HG02588 (cell line): Measurements from ENCODE around the gene CHRND.

Experiments used
- ATAC-seq: cut with Tn5 transposase; IDR thresholded peaks from one replicate; pipeline ENCODE4 v1.9.1; 2021; ENCODE audit warnings: mild to moderate bottlenecking, moderate library complexity; ENCODE audit not compliant: unreplicated experiment

Gene CHRND

GRCh38 chr2:232525791-232526371, at the start of gene CHRND:
Gene CHRND, plus strand, starts transcription at chr2:232526160. Its CDS starts 56 bp downstream, at chr2:232526216.
- no peak for ATAC-seq

- ATAC-seq: no peak
These were observed 49.2 kb upstream of the CHRND start for GRCh38 chr2:232476791-232477190.

DNA sequence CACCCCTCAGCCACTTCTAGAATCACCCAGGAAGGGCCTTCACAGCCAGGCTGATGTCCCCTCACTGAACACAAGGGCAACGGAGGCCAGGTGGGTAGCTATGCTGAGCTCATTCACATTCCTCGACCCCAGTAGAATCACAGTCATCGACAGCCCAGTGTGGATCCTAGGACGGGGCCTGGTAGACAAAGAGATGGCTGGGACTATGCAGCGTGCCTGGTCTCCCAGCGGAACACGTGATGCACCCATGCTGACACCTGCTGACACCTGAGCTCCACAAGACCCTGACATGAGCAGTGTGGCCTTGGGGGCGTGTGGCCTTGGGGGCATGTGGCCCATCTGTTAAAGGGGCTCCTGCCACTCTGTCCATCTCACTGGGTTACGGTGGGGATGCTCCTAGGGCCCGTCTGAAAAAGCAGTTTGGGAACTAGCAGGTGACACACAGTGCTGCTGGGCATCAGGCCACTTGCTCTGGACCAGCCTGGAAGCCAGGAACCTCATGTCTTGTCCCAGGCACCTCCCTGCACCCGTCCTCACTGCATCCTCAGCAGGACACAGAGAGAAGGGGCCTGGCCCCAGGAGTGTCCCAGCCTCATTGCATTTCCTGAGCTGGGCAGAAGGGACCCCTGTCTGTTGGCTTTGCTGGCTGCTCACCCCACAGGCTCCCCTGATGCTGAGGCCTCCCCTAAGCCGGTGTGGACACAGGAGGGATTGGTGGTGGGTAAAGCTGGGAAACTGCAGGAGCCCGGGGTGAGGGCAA, 48.0 kb upstream of the CHRND start:
- no peak for ATAC-seq

GRCh38 chr2:232478571-232479340, 47.2 kb upstream of the CHRND start:
- ATAC-seq: no peak

GRCh38 chr2:232479341-232480200, 46.4 kb upstream of the CHRND start:
- ATAC-seq: no peak

DNA sequence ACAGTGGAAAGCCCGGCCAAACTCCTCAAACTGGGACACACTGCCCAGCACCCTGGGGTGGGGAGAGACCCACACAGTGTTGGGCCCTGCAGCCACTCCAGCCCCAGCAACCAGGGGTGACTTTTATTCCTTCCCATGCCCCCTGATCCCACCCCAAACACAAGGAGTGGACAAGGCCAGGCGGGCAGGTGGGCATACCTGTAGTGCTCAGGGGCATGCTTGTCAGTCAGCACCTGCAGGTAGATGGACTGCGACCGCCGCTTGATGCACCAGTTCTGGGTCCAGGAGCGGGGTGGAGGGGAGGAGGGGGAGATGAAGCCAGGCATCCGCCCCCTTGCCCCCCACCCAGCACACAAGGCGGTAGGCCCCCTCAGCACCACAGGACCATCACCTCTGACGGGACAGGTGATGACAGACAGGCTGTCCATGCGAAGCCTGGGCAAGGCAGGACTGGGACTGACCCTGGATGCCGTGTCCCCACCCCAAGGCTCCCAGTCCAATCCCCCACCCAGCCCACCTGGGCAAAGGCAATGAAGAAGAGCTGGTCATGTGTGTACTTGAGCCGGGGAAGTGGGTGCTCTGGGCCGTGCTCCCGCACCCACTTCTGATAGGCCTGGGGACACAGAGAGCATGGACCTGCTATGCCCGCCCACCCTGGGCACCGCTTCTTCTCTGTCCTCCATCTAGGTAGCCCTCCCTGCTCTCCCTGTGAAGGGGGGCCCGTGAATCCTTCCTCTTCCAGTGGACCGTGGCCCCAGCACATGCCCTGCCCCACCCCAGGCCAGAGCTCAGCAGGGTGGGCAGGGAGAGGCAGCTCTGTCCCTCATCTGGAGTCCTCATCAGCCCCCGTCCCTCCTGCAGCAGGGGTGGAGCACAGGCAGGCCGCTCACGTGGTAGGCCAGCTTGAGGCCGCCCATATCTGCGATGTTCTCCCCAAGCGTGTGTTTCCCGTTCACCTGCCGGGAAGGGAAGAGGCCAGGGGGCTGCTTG, 45.5 kb upstream of the CHRND start:
- no peak for ATAC-seq

DNA sequence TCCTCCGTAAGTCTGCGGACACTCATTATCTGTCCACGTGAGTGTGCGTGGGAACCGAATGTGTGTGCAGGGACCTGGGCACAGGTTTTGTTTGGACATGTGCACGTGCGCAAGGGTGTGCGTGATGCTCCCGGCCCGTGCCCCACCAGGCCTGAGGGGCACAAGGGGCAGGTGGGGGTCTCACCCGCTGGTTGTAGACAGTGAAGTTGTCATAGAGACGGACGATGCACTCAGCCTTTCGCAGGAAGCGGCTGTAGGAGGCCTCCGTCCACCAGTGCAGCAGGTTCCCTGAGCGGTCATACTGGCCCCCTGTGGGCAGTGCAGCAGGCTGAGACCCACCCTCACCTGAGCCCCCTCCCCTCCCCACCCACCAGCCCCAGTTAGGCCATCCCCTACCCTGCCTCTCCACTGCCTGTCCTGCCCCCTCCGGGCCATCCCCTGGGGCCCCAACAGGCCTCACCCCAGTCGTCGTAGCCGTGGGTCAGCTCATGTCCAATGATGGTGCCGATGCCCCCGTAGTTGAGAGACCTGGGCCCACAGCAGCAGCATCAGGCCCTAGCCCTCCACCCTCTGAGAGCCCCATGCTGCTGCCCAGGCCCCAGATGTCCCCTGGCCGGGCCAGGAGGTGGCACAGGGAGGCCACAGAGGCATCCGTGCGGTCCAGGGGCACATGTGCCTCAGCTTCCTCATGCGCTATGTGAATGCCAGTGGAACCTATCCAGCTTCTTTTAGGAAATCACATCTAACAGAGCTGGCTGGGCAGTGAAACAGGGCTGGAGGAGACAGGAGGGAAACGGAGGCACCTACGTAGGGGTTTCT, 44.4 kb upstream of the CHRND start:
- no peak for ATAC-seq

GRCh38 chr2:232482301-232483238, 43.4 kb upstream of the CHRND start:
- ATAC-seq: no peak

GRCh38 chr2:232483311-232483922, 42.5 kb upstream of the CHRND start:
- no peak for ATAC-seq

GRCh38 chr2:232483923-232484627, 41.9 kb upstream of the CHRND start:
- ATAC-seq: no peak

DNA sequence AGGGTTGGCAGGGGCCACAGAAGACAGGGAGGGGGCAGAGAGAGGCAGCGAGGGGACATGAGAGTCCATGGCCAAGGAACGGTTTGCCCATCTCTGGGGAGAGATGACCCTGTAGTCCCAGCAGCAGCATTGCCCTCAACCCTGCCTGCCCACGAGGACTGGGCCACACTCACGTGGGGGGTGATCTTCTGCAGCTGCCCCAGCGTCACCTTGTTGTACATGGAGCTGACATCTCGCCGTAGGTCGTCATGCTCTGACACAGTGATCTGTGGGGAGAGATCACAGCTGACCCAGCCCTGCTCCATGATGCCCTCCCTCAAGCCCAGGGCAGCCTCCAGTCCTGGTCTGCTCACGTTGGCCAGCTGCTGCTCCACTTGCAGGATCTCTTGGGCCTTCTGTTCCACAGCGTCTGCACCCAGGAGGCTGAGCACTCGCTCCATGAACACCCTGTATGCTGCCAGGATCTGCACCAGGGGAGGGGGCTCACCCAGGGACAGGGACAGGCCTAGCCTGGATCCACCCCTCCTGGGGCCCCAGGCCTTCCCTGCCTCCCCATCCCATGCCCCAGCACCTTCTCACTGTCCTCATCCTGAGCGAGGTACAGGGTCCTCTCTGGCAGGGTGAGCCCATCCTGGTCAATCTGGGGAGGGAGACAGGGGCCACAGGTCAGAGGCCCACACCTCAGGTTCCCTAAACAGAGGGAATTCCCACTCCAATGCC, 41.2 kb upstream of the CHRND start:
- ATAC-seq: no peak

DNA sequence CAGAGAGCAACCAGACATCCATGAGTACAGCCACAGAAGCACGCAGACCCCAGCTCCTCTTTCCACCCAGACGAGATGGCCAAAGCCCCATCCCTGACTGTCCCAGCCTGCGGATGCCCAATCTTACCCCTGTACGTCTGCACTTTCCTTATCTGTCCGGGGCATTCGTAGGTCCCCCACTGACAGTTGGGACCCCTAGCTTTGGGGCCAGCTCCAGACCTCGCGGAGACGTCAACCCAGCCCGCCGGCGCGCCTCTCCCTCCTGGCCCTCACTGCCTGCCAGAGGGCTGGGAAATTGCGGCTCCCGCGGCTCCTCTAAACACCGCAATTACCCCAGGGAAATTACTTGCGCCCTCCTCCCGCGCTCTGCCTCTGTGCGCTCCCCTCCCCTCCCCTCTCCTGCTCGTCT, 40.6 kb upstream of the CHRND start:
- ATAC-seq: no peak

DNA sequence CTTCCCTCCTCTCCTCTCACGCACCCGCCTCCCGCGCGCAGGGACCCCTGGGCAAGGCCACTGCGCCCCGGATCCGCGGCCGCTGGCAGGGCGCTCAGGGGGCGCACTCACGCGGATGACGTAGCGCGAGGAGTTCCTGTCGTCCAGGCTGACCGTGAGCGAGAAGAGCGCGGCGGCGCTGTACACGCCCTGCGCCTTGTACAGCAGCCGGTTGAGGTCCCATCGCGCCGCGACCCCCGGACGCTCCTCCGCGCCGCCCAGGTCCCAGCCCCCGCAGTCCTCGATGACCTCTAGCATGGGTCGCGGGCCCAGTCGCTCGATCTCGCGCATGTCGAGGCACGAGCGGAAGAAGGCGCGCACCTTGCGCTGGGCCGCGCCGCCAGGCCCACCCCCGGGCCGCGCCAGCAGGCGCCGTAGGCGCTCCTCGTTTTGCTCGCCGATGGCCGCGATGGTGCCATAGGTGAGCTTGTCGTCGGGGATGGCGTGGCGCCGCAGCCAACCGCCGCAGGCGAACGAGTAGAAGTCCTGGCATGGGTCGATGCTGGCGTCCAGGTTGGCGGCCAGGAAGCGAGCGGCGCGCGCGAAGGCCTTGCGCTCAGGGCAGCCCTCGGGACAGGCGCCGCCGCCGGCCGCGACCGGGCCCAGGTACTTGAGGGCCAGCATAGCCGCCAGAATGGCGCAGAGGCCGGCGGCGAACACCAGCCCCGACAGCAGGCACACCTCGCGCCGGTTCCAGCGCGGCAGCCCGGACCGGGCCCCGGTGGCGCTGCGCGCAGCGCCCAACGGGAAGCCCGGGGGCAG, 40.0 kb upstream of the CHRND start:
- ATAC-seq: no peak

GRCh38 chr2:232486558-232487384, 39.2 kb upstream of the CHRND start:
- ATAC-seq: no peak
